Upper lobe of left lung (tissue), 4 donors: Measurements from ENCODE around the gene TSKU.

Experiments used
- POLR2A ChIP-seq, 4 donors: fragments of 450-650 bp; IDR thresholded peaks; one replicate each; pipeline ENCODE4 v1.5.1; 2016 to 2017; ENCODE audit warnings: antibody characterized with exemption in 4 of 4, mild to moderate bottlenecking in 2 of 4
- POLR2AphosphoS5 ChIP-seq, 2 donors: sonication (generic); formaldehyde crosslinking; IDR thresholded peaks; one replicate each; pipeline ENCODE4 v1.5.1; 2017; ENCODE audit warnings: antibody characterized with exemption in 2 of 2
- TF ChIP-seq, protein P1 (sequence below), 6 experiments: fragments of 450-650 bp in 4 of 6; fragments of 200-600 bp in 2 of 6; sonication (generic) in 2 of 6; IDR thresholded peaks; one replicate each; pipeline ENCODE4 v1.5.1; 2016 to 2019; ENCODE audit warnings: antibody characterized with exemption in 6 of 6

- TF ChIP-seq, protein P1, sequence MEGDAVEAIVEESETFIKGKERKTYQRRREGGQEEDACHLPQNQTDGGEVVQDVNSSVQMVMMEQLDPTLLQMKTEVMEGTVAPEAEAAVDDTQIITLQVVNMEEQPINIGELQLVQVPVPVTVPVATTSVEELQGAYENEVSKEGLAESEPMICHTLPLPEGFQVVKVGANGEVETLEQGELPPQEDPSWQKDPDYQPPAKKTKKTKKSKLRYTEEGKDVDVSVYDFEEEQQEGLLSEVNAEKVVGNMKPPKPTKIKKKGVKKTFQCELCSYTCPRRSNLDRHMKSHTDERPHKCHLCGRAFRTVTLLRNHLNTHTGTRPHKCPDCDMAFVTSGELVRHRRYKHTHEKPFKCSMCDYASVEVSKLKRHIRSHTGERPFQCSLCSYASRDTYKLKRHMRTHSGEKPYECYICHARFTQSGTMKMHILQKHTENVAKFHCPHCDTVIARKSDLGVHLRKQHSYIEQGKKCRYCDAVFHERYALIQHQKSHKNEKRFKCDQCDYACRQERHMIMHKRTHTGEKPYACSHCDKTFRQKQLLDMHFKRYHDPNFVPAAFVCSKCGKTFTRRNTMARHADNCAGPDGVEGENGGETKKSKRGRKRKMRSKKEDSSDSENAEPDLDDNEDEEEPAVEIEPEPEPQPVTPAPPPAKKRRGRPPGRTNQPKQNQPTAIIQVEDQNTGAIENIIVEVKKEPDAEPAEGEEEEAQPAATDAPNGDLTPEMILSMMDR (IDR thresholded peaks at IDR 0.05) = no peak
- TF ChIP-seq POLR2A (IDR thresholded peaks at IDR 0.05) (no peak), POLR2AphosphoS5 (IDR thresholded peaks at IDR 0.05) (no peak)
Measured at GRCh38 chr11:76835036-76835435, 51.9 kb downstream of the TSKU start.
